ENCODE results near the gene WDR82.

GRCh38 chr3:52299247-52299878, 20.9 kb upstream of the WDR82 start:
- TF ChIP-seq REST (IDR thresholded peaks at IDR 0.05; ENCODE audit: unreplicated experiment), result no peak
- no peak for TF ChIP-seq ZNF114 (CRISPR knock-in tag; IDR thresholded peaks at IDR 0.05)
- TF ChIP-seq EZH2 (IDR thresholded peaks at IDR 0.05; ENCODE audit: low read depth, unreplicated experiment), result no peak
- TF ChIP-seq CTCF (conservative IDR thresholded peaks at IDR 0.05; ENCODE audit: low read depth in 2 of 2), result no peak
- TF ChIP-seq CREB1 (CRISPR knock-in tag; IDR thresholded peaks at IDR 0.05; ENCODE audit: low read depth), result no peak

All from GM23338 (cell line).